ENCODE measurements around the gene SLC14A1. TPM values are rescaled to one million over a fixed set of nuclear protein-coding genes. Genes with fewer than 3 reads are reported as not detected.

SLC14A1 gene
- total RNA-seq, 1 donor: 2.5 TPM

DNA sequence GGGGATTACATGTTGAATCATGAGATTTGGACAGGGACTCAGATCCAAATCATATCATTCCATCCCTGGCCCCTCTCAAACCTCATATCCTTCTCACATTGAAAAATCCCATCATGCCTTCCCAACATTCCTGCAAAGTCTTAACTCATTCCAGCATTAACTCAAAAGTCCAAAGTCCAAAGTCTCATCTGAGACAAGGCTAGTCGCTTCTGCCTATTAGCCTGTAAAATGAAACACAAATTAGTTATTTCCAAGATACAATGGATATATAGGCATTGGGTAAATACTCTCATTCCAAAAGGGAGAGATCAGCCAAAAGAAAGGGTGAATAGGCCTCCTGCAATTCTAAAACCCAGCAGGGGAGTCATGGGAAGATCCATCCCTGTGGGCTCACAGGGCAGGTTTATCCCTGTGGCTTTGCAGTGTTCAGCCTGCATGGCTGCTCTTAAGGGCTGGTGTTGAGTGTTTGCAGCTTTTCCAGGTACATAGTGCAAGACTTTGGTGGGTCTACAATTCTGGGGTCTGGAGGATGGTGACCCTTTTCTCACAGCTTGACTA is 21.2 kb upstream of the SLC14A1 start:
- no peak overlapping the region for H3K4me3 ChIP-seq (ENCODE audit: low read length)
- H3K9me3 ChIP-seq (ENCODE audit: low read depth, low read length): peaks cover 14% of the 10 kb centered on the region
- no peaks in the 10 kb centered on the region for H3K27me3 ChIP-seq (ENCODE audit: insufficient read depth, low read length)
- H3K4me1 ChIP-seq (ENCODE audit: insufficient read depth, low read length): no peaks in the 10 kb centered on the region

DNA sequence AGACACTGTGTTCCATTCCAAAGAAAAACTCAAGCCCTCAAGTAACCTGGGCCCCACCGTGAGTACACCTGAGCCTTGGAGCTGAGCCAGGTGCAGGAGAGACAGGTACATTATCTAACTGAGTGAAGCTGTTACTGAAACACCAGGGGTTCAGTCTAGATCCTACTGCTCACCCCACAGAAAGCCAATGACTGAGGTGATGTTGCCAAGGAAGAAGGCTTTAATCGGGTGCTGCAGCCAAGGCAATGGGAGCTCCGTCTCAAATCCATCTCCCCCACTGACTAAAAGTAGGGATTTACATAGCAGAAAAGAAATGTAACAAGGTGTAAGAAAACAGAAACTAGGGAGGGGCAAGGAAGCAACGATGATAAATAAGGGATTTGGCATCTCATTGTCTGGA is 15.2 kb upstream of the SLC14A1 start:
- Histone ChIP-seq H3K4me3 (ENCODE audit: low read length) (no peak overlapping the region), H3K27me3 (ENCODE audit: insufficient read depth, low read length) (no peaks in the 10 kb centered on the region), H3K4me1 (ENCODE audit: insufficient read depth, low read length) (no peaks in the 10 kb centered on the region), H3K9me3 (ENCODE audit: low read depth, low read length) (peaks cover 19% of the 10 kb centered on the region)

GRCh38 chr18:45712061-45712460 is 11.9 kb upstream of the SLC14A1 start:
- Histone ChIP-seq H3K4me1 (ENCODE audit: insufficient read depth, low read length) (no peaks in the 10 kb centered on the region), H3K4me3 (ENCODE audit: low read length) (no peak overlapping the region), H3K9me3 (ENCODE audit: low read depth, low read length) (peaks cover 19% of the 10 kb centered on the region), H3K27me3 (ENCODE audit: insufficient read depth, low read length) (no peaks in the 10 kb centered on the region)

GRCh38 chr18:45713239-45713638 is 10.7 kb upstream of the SLC14A1 start:
- no peaks in the 10 kb centered on the region for H3K27me3 ChIP-seq (ENCODE audit: insufficient read depth, low read length)
- no peaks in the 10 kb centered on the region for H3K4me1 ChIP-seq (ENCODE audit: insufficient read depth, low read length)
- no peak overlapping the region for H3K4me3 ChIP-seq (ENCODE audit: low read length)
- peaks cover 14% of the 10 kb centered on the region for H3K9me3 ChIP-seq (ENCODE audit: low read depth, low read length)

DNA sequence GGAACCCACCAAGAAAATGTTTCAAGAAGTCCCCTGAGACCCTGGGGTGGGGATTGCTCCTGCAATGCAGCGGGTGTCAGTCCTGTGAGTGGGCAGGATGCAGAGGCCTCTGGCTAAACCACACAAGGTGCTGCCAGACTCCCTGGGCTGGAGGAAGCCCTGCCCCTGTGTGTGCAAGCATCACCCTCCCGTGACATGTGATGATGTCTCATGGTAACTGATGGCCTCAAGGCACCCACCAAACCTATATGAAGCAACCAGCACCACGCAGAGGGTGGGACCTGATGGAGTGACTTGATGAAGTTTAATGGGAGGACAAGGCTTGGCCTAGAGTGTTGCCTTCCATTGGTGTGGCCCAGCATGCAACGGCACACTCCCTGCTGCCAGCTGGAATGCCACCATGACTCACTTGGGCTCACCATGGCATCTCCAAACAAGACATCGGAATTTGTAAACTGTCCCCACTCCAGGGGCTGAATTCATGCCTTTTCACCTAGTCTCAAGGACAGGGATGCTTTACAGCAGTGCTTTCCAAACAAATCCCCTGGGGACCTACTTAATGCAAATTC is 8.7 kb upstream of the SLC14A1 start:
- no peaks in the 10 kb centered on the region for H3K9me3 ChIP-seq (ENCODE audit: low read depth, low read length)
- no peak overlapping the region for H3K4me3 ChIP-seq (ENCODE audit: low read length)
- no peaks in the 10 kb centered on the region for H3K4me1 ChIP-seq (ENCODE audit: insufficient read depth, low read length)
- no peaks in the 10 kb centered on the region for H3K27me3 ChIP-seq (ENCODE audit: insufficient read depth, low read length)

DNA sequence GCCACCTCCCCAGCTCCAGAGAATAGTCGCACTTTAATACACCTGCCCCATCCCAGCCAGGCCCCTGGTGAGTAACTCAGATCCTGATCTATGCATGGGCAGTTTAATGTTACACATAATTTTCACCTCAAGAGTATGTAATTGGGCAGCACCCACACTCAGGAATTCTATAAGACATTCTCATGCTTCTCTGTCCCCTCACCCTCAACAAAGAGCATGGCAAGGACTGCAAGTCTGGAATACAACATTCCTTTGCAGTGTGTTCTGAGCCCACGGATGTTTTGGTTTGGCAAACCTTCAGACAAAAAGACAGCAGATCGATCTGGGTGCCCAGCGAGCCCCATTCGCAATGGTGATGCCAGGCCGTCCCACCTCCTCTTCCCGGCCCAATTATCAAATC is 4.9 kb upstream of the SLC14A1 start:
- Histone ChIP-seq H3K9me3 (ENCODE audit: low read depth, low read length) (no peaks in the 10 kb centered on the region), H3K27me3 (ENCODE audit: insufficient read depth, low read length) (no peaks in the 10 kb centered on the region), H3K4me1 (ENCODE audit: insufficient read depth, low read length) (no peaks in the 10 kb centered on the region), H3K4me3 (ENCODE audit: low read length) (no peak overlapping the region)

GRCh38 chr18:45722899-45723298 is 1.1 kb upstream of the SLC14A1 start:
- Histone ChIP-seq H3K9me3 (ENCODE audit: low read depth, low read length) (no peaks in the 10 kb centered on the region), H3K4me3 (ENCODE audit: low read length) (no peak overlapping the region)

DNA sequence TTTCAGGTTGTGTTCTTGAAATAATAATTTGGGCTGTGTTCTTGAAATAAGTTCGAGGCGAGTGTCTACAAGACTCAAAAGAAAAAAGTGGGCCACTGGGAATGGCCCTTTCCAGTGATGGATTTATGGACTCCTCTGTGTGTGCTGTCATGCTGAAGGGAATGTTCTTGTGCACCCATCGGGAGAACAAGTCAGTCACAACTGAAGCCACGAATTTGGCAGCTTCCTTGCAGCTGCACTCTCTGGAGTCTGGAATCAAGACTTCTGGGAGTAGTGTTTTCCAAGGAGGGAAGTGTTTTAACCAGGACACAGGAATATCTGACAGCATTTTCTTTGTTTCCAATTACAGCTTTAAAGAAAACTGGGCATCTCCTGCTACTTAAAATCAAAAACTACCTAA is 620 bp downstream of the SLC14A1 start:
- no peak overlapping the region for H3K4me3 ChIP-seq (ENCODE audit: low read length)
- no peaks in the 10 kb centered on the region for H3K4me1 ChIP-seq (ENCODE audit: insufficient read depth, low read length)
- H3K27me3 ChIP-seq (ENCODE audit: insufficient read depth, low read length): no peaks in the 10 kb centered on the region
- H3K9me3 ChIP-seq (ENCODE audit: low read depth, low read length): no peaks in the 10 kb centered on the region

More at GRCh38 chr18:45722899-45723298, 1.1 kb upstream of the SLC14A1 start:
- no peaks in the 10 kb centered on the region for H3K27me3 ChIP-seq (ENCODE audit: insufficient read depth, low read length)
- H3K4me1 ChIP-seq (ENCODE audit: insufficient read depth, low read length): no peaks in the 10 kb centered on the region

DNA sequence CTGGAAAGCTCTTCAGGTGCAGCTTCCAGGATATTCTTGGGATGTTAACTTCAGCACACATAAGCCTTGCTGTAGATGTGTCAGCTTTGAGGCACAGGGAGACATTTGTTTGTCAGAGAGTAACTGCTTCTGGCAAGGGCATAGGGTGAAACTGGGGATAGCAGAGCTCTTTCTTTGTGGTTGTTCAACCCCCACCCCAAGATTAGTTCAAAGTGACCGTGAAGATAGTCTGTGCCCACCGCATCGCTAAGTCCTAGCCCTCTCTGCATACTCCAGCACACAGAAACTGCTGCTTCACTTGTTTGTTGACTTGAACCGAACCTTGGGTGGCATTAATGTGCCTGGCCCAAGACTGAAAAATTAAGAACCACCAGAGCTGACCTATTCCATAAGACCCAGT is 1.4 kb downstream of the SLC14A1 start:
- no peak overlapping the region for H3K4me3 ChIP-seq (ENCODE audit: low read length)
- no peaks in the 10 kb centered on the region for H3K27me3 ChIP-seq (ENCODE audit: insufficient read depth, low read length)
- H3K9me3 ChIP-seq (ENCODE audit: low read depth, low read length): no peaks in the 10 kb centered on the region
- no peaks in the 10 kb centered on the region for H3K4me1 ChIP-seq (ENCODE audit: insufficient read depth, low read length)

DNA sequence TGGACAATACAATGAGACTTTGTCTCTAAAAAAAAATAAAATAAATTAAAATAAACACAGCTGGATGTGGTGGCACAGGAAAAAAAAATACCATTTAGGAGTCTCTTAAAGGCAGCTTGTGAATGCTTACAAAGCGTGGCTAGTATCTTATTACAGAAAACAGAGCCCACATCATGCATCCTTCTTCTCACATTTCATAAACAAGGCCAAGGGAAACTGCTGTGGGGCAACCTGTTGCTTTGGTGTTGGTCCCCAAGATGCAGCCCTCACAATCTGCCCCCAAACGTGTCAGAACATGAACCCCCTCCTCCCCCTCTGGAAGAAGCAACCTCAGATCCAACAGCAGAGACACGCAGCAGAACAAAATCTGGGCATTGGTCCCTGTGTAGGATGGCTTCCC is 2.6 kb downstream of the SLC14A1 start:
- no peaks in the 10 kb centered on the region for H3K27me3 ChIP-seq (ENCODE audit: insufficient read depth, low read length)
- H3K9me3 ChIP-seq (ENCODE audit: low read depth, low read length): no peaks in the 10 kb centered on the region
- no peak overlapping the region for H3K4me3 ChIP-seq (ENCODE audit: low read length)
- H3K4me1 ChIP-seq (ENCODE audit: insufficient read depth, low read length): no peaks in the 10 kb centered on the region

GRCh38 chr18:45727068-45727467 is 3.1 kb downstream of the SLC14A1 start:
- Histone ChIP-seq H3K4me3 (ENCODE audit: low read length) (no peak overlapping the region), H3K27me3 (ENCODE audit: insufficient read depth, low read length) (no peaks in the 10 kb centered on the region), H3K9me3 (ENCODE audit: low read depth, low read length) (no peaks in the 10 kb centered on the region), H3K4me1 (ENCODE audit: insufficient read depth, low read length) (no peaks in the 10 kb centered on the region)

DNA sequence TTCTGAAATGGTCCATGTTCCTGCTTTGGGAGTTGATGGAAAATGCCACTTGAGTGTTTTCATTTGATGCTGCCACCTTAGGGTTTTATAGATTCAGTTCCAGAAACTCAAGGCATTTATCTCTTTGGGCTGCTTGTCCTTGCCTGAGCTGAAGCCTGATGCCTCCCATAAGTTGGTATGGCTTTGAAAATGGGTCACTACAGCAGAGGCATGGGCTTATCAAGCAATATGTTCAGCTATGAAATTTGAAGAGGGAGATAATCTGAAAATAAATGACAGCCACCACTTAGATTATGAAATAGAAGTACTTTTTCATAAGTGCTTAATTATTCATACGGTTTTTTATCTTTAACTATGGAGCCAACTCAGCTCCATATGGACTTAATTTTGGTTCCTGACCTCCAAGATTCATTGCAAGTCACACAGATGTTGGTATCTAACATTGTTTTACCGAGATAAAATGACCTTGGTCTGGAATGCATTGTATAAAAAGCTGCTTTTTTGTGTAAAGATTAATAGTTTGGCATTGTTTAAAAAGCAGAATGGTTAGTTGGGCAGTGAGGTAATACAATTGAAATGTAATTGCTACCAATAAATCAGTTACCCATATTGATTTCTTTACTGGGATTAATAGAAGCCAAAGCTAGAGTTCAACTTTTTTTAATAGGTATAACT is 4.5 kb downstream of the SLC14A1 start:
- Histone ChIP-seq H3K4me3 (ENCODE audit: low read length) (no peak overlapping the region), H3K4me1 (ENCODE audit: insufficient read depth, low read length) (no peaks in the 10 kb centered on the region), H3K27me3 (ENCODE audit: insufficient read depth, low read length) (no peaks in the 10 kb centered on the region), H3K9me3 (ENCODE audit: low read depth, low read length) (no peaks in the 10 kb centered on the region)

- no peaks in the 10 kb centered on the region for H3K27me3 ChIP-seq (ENCODE audit: insufficient read depth, low read length)
- no peaks in the 10 kb centered on the region for H3K9me3 ChIP-seq (ENCODE audit: low read depth, low read length)
- H3K4me1 ChIP-seq (ENCODE audit: insufficient read depth, low read length): no peaks in the 10 kb centered on the region
- no peak overlapping the region for H3K4me3 ChIP-seq (ENCODE audit: low read length)
Observed at GRCh38 chr18:45730832-45731575, 7.0 kb downstream of the SLC14A1 start.

DNA sequence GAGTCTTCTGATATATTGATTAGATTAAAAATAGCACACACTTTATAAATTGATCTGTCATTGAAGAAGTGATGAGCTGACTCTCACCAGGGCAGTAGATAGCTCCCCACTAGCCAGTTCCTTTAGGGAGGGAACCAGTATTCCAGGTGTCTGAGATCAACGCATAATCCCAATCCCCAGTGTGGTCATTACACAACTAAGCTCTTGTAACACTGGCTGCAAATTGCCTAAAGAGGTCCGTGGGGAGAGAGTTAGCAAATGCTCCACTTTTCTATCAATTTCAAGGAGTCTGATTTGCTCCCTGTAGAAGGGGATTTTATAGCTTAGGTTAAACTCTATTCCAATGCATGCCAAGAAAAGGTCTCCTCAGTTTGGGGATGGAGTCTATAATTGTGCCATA is 7.7 kb downstream of the SLC14A1 start:
- no peak overlapping the region for H3K4me3 ChIP-seq (ENCODE audit: low read length)
- H3K9me3 ChIP-seq (ENCODE audit: low read depth, low read length): no peaks in the 10 kb centered on the region
- no peaks in the 10 kb centered on the region for H3K27me3 ChIP-seq (ENCODE audit: insufficient read depth, low read length)
- no peaks in the 10 kb centered on the region for H3K4me1 ChIP-seq (ENCODE audit: insufficient read depth, low read length)

GRCh38 chr18:45733535-45733934 is 9.6 kb downstream of the SLC14A1 start:
- Histone ChIP-seq H3K4me3 (ENCODE audit: low read length) (no peak overlapping the region), H3K4me1 (ENCODE audit: insufficient read depth, low read length) (no peaks in the 10 kb centered on the region), H3K27me3 (ENCODE audit: insufficient read depth, low read length) (no peaks in the 10 kb centered on the region), H3K9me3 (ENCODE audit: low read depth, low read length) (no peaks in the 10 kb centered on the region)
